K562 (cell line): Measurements from ENCODE around the gene ADRB1.

ENCODE experiments used
- CREB1 ChIP-seq, 2 experiments: sonication (generic) in 1 of 2; formaldehyde crosslinking in 1 of 2; IDR thresholded peaks; 2 replicates each; pipeline versions ENCODE4 v1.6.1 to v1.8.0; 2012 to 2022; ENCODE audit warnings: inconsistent platforms in 1 of 2, mild to moderate bottlenecking in 1 of 2, missing genetic modification reagents in 1 of 2, moderate library complexity in 1 of 2
- CTCF ChIP-seq, 3 experiments: IDR thresholded peaks in 2 of 3; conservative IDR thresholded peaks in 1 of 3; 2 replicates each; pipeline ENCODE4 v1.5.1; 2011 to 2012; ENCODE audit warnings: low read length in 3 of 3, mild to moderate bottlenecking in 3 of 3, control low read depth in 2 of 3, improper control_type of control experiment in 1 of 3, inconsistent platforms in 1 of 3, low read depth in 1 of 3, mixed read lengths in 1 of 3, moderate library complexity in 1 of 3; ENCODE audit not compliant: insufficient read depth in 2 of 3
- DEAF1 ChIP-seq: fragments of 450-650 bp; formaldehyde crosslinking; IDR thresholded peaks from 2 replicates; pipeline ENCODE4 v1.4.0; 2020; ENCODE audit warnings: mild to moderate bottlenecking, moderate library complexity
- E2F1 ChIP-seq: sonication (generic); formaldehyde crosslinking; IDR thresholded peaks from 2 replicates; pipeline ENCODE4 v1.8.1; 2023; ENCODE audit warnings: mild to moderate bottlenecking, missing genetic modification reagents, moderate library complexity
- HDGF ChIP-seq: fragments of 450-650 bp; IDR thresholded peaks from 2 replicates; pipeline ENCODE4 v1.6.1; 2016
- KDM5B ChIP-seq: fragments of 200-600 bp; sonication (generic); IDR thresholded peaks from 2 replicates; pipeline ENCODE4 v1.6.1; 2012; ENCODE audit warnings: low read depth, mild to moderate bottlenecking, moderate library complexity, low read length, control low read depth, inconsistent platforms; ENCODE audit not compliant: insufficient replicate concordance
- PCBP2 ChIP-seq: fragments of 200-400 bp; formaldehyde crosslinking; IDR thresholded peaks from 2 replicates; pipeline ENCODE4 v1.6.1; 2018; ENCODE audit warnings: low read length, low read depth, mild to moderate bottlenecking, moderate library complexity; ENCODE audit not compliant: poor library complexity, severe bottlenecking
- PHB2 ChIP-seq: fragments of 450-650 bp; IDR thresholded peaks from 2 replicates; pipeline ENCODE4 v1.6.1; 2017; ENCODE audit warnings: low read depth
- POLR2A ChIP-seq: fragments of 450-650 bp; conservative IDR thresholded peaks from 2 replicates; pipeline ENCODE4 v1.6.1; 2016
- RBBP5 ChIP-seq: fragments of 200-600 bp; sonication (generic); IDR thresholded peaks from 2 replicates; pipeline ENCODE4 v1.6.1; 2012; ENCODE audit warnings: borderline replicate concordance, mild to moderate bottlenecking, low read length, control low read depth, inconsistent platforms; ENCODE audit not compliant: insufficient read depth, poor library complexity, severe bottlenecking
- SFPQ ChIP-seq: fragments of 200-400 bp; formaldehyde crosslinking; IDR thresholded peaks from 2 replicates; pipeline ENCODE4 v1.6.1; 2017; ENCODE audit warnings: mild to moderate bottlenecking, low read depth, low read length, moderate library complexity
- ZHX1 ChIP-seq: fragments of 150-350 bp; conservative IDR thresholded peaks from 2 replicates; pipeline ENCODE4 v1.6.1; 2014; ENCODE audit warnings: low read length
- ZKSCAN1 ChIP-seq: fragments of 150-350 bp; IDR thresholded peaks from 2 replicates; pipeline ENCODE4 v1.6.1; 2016; ENCODE audit warnings: low read depth, low read length
- ZNF830 ChIP-seq: fragments of 250-450 bp; sonication (Bioruptor Pico); IDR thresholded peaks from 2 replicates; pipeline ENCODE4 v1.5.0; 2021; ENCODE audit warnings: mild to moderate bottlenecking

GRCh38 chr10:114029655-114030054 is 14.0 kb upstream of the ADRB1 start:
- TF ChIP-seq CTCF (IDR thresholded peaks at IDR 0.05 in 2 of 3, conservative IDR thresholded peaks at IDR 0.05 in 1 of 3; ENCODE audit: insufficient read depth in 2 of 3, low read depth in 1 of 3, low read length in 3 of 3) (no peak), E2F1 (CRISPR knock-in tag) (no peak), KDM5B (no peak), POLR2A (no peak), HDGF (no peak), SFPQ (no peak), PHB2 (no peak), DEAF1 (CRISPR knock-in tag) (no peak), PCBP2 (no peak), ZHX1 (no peak), ZNF830 (CRISPR knock-in tag) (no peak), ZKSCAN1 (no peak), RBBP5 (no peak), CREB1 (IDR thresholded peaks at IDR 0.05) (no peak), CREB1 (CRISPR knock-in tag; IDR thresholded peaks at IDR 0.05) (no peak)
